HG03342 (cell line): ENCODE measurements around the gene PTTG1IP2.

ENCODE experiments used
- ATAC-seq: cut with Tn5 transposase; IDR thresholded peaks from one replicate; pipeline ENCODE4 v1.9.1; 2021; ENCODE audit warnings: mild to moderate bottlenecking, moderate library complexity; ENCODE audit not compliant: unreplicated experiment

Gene PTTG1IP2

DNA sequence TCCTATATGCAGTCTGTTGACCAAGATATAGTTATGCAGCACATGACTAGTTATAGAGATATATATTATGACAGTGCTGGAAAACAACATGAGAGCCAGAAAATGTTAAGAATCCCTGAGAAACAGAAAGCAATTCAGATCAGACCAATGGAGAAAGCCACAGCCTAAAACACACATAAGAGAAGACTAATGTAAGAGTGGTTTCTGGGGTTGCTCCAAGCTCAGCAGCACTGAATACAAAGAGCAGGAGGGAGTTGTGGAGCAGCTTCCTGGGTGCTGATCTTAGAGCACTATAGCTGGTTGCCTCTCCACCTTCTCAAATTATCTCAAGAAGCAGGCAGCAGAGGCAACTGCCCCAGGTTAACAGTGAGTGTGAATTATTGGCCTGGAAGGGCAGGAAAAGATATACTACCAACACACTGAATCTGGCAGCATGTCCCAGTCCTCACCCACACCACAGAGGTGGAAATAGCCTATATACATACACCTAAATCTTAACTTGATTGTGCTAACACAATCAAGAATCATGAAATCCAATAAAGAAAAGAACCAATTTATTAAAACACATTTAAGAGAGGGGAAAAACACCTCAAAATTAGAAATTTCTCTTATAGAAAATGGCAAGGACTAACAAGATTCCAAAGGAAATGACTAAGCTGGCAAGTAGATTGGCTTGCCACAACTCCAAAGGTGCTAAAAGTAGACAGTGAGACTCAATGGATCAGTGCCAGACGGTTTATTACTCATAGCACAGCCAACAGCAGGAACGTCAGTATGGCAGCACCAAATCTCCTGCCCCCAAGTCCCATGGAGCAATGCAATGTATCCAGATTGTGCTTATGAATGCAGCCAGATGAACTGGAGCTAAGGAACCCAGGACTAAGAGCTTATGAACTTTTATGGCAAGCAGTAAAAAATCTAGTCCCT lies 5.1 kb downstream of the PTTG1IP2 start:
- no peak for ATAC-seq

DNA sequence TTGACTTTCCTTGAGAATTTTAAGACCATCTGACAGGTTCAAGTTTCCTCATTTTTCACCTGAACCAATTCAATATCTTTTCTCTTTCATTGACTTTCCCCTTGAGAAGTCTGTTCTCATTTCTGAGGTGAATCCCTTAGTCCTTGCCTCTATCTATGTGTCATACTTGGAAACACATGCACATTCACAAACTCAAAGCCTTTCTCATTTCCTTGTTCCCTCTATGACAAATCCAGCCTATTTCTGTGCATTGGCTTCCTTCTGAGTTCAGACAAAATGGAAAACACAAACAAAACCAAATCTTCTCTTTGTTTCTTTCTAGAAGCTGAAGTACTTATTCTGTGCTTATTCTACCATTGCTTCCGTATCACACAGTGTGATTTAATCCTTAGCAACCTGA lies 13.8 kb downstream of the PTTG1IP2 start:
- ATAC-seq, result no peak

DNA sequence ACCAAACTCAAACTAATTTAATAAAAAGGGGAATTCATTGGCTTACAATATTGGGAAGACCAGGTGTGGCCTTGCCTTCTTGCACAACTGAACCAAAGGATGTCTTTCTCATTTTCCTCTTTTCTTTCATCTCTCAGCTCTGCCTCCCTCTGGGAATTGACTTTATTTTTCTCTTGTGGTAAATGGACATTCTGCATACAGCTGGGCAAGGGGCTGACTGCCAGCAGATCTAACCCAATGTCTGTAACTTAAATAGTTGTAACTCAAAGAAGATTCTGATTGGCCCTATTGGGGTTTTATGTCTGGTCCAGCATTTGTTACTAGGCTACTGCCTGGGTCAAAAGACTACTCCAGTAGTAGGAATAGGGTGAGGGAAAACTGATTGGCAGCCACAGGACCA lies 15.3 kb downstream of the PTTG1IP2 start:
- ATAC-seq, result no peak

DNA sequence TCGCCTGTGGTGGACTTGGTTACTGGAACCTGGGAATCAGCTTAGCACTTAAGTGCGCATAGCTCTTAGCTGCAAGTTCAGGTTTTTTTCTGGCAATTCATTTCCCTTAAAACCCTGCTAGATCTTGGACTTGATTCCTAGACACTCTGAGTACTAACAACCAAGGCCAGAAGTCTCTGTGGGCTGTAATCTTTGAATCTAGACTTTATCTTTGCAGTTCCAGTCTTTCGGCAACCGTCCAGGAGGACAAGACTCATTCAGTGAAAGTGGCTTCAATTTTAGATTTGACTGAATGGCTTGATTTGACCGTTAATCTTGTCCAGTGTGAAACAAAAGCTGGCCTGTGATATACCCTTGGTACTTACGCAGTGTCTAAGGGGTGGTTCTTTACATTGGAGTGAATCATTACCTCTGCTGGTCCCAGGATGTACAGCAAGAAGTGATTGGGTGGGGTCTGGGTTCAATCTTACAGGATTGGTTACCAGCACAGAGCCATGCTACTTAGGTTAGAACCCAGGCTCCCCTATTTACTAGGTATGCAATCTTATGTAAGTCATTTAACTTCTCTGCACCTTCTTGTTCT lies 16.4 kb downstream of the PTTG1IP2 start:
- ATAC-seq, result no peak

DNA sequence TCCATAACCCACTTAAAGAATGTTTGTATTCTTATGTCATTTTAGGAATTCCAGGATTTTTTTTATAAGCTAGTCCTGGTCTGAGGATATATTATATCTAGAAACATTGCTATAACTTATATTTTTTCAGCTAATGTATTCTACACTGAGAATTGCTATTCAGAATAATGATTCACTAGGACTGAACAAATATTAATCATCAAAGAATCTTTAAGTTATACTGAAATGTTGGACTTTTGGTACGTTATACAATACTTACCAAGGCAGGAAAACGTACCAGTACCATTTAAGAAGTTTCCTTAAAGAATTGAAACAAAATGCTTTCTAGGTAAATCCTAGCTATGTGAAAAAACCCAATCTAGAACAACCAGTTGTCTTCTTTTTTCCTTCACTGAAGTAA lies 18.4 kb downstream of the PTTG1IP2 start:
- ATAC-seq, result no peak

DNA sequence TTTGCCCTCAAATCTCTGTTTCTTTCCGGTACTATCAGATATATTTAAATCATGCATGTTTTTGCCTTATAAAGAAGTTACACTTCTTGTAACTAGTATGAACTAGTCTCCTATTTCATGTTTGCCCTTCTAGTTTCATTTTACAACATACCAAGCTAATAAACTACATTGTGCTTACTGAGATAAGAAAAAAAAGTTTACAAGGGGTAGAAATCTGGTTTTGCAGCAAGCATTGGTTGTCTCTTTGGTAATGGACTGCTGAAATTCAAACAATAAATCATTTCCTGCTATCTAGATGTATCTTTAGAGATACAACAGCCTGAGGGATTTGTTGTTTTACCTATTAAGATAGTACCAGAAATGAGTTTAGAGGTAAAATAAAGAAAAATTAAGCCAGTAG lies 18.8 kb downstream of the PTTG1IP2 start:
- no peak for ATAC-seq

DNA sequence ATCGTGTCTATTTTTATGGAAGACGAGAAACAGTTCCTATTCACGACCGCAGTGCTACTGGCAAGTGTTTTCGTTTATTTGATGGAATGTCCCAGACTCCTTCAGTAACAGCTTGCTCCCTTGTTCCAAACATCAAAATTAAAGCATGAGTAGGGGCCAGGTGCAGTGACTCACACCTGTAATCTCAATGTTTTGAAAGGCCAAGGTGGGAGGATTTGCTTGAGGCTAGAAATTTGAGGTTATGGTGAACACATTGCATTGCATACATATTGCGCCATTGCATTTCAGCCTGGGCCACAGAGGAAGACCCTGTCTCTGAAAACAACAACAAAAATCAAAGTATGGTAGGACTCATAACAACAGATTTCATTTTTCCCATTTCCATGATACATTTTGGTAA lies 22.8 kb downstream of the PTTG1IP2 start:
- ATAC-seq, result no peak

DNA sequence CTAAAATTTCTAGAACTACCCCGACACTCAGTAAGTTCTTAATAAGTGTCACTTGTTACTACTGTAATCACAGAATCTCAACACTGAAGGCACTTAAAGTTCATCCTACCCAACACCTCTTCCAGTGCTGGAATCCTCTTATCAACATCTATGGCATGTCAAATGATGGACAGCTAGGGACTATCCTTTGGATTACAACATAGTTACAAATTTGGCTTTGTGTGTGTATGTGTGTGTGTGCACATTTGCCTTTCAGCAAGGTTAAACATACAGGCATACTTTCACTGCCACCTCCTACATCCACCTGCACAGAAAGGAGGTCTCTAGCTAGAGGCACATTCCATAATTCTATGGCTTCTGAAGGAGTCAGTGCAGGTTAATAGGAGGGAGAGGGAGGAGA lies 25.8 kb downstream of the PTTG1IP2 start:
- no peak for ATAC-seq

DNA sequence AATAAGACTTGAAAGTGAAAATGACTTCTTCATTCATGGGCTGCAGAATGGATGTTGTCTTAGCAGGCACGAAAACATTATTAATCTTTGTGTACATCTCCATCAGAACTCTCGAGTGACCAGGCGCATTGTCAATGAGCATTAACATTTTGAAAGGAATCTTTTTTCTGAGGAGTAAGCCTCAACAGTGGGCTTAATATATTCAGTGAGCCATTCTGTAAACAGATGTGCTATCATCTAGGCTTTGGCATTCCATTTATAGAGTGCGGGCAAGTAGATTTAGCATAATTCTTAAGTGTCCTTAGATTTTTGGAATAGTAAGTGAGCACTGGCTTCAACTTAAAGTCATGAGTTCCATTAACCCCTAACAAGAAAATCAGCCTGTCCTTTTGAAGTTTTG lies 33.1 kb downstream of the PTTG1IP2 start:
- ATAC-seq, result no peak

DNA sequence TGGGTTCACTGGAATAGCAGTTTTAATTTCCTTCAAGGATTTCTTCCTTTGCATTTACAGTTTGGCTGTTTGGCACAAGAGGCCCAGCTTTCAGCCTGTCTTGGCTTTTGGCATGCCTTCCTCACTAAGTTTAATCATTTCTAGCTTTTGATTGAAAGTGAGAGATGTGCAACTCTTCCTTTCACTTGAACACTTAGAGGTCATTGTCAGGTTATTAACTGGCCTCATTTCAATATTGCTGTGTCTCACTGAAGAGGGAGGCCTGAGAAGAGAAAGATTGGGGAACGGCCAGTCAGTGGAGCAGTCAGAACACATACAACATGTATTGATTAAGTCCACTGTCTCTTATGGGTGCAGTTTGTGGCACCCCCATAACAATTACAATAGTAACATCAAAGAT lies 33.9 kb downstream of the PTTG1IP2 start:
- ATAC-seq, result no peak

DNA sequence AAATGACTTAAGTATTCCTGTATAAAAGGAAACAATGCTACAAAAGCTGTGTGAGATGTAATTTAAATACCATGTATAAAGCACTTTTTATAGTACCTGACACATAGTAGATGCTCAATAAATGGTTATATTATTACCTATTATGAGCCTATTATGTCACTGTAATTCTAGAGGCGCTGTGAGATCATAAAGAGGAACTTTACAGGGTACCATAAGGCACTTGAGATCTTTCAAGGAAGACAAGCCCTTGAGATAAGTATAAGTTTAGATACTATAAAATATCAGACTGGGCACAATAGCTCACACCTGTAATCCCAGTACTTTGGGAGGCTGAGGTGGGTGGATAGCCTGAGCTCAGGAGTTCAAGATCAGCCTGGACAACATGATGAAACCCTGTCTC lies 38.3 kb downstream of the PTTG1IP2 start:
- ATAC-seq, result no peak

DNA sequence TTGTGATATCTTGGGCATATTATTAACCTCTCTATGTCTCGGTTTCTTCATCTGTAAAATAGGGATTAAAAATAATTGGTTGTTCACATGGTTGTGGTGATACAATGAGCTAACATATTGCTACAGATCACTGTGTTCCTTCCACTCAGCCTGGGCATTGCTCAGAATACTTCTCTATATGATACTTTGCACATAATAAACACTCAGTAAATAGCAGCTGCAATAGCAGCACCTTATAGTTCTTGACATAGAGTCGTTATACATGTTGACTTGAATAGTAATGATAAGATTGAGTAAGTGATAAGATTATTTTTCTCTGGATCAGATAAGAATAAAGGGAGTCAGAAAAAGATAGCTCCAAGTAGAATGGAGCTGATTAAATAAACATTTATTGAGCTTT lies 42.3 kb downstream of the PTTG1IP2 start:
- no peak for ATAC-seq

DNA sequence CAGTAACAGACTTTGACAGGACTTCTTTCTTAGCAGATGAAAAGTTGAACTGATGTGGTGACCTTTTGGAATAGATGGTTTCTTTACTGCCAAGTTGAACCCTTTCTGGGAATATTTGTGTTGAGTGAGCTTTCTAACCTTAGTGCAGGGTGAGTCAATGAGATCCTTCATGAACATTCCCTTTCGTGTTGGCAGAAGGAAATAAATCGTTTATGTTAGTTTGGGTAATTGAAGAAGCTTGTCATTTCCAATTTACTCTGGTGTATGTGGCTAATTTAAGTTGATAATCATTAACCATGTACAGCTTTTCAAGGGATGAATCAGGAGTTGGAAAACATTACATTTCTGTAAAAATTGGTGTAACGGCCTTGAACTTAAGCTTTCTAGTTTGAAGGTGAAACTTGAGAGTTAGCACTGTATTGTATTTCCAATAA lies 43.4 kb downstream of the PTTG1IP2 start:
- ATAC-seq, result no peak

DNA sequence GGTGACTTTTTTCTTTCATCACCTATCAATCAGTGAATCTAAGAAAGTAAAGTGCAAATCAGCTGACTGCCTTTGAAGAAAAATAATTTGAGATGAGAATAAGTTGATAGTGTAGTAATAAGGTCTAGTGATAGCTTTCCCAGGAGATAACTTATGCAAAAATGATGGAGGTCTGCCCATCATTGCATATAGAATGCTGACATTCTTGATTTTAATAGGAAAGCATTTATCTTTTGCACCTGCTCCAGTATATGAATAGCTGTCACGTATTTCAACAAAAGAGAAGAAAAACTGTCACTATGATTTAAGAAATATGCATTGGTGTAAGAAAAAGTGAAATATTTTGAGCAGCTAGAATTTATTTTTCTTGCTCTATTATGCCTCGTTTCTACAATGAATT lies 46.8 kb downstream of the PTTG1IP2 start:
- no peak for ATAC-seq

DNA sequence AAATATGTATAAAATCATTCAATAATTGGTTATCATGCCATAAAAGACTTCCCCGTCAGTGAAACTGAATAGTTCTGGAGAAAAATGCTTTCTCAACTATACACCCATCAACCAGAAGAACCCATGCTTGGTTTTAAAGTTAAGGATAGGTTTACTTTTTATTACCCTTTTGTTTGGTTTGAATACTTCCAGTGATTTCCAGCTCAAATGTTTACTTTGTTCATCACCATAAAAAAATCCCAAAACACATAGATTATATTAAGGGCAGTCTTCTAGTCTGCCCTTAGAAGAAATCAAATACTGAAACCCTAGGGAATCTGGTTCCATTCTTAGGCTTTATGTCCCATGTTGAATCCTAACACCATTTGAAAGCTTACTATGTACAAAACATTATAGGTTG lies 49.2 kb downstream of the PTTG1IP2 start:
- no peak for ATAC-seq

DNA sequence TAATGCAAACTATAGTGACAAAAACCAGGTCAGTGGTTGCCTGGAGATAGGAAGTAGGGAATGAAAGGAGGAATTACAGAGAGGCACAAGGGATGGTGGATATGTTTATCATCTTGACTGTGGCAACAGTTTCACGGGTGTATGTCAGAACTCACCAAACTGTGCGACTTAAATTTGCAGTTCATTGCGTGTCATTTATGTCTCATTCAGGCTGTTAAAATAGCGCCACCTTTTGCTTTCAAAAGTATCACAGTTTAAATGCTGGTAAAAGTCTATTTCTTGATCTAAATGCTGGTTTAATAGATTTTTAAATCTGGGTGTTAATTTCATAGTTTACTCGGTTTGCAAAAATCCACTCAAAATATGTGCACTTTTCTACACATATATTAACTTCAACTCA lies 51.0 kb downstream of the PTTG1IP2 start:
- no peak for ATAC-seq

DNA sequence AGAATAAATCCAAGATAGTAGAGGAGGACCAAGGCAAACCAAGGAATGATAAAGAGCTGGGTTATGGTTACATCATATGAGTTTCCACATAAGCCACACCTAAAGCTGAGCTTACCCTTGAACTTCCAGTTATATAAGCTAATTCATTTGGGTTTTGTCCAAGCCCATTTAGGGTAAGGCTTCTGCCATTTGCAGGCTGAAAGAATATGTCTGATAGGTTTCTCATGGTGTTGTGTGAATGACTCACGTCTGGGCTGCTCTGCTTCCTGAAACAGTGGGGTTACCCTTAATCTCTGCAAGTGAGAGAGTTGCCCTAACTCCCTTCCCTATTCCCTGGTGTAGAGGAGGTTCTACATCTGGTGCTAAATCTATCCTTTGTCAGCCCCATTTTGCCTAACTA lies 60.8 kb downstream of the PTTG1IP2 start:
- no peak for ATAC-seq

DNA sequence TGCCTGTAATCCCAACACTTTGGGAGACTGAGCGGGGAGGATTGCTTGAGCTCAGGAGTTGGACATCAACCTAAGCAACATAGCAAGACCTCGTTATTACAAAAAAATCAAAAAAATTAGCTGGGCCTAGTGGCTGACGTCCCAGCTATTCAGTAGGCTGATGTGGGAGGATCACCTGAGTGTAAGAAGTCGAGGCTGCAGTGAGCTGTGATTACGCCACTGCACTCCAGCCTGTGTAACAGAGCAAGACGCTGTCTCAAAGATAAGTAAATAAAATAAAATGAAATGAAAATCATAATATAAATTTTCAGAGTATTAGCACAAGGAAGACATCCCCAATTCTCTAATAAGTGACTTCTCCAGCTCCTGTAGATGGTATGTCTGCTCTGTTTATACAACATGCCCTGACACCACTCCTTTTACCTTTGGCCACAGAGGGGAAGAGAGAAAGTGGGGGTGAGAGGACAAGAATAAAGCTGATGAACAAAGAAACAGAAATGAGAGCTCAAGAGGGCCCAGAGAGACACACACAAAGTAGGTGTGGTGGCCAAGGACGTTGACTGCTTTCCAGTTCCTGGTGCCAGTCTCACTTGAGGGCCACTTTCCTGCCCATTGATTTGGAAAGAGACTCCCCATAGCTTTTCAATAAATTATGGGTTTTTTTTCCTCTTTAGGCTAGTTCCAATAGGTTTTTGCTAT lies 62.9 kb downstream of the PTTG1IP2 start:
- ATAC-seq, result peak; percentile 44

DNA sequence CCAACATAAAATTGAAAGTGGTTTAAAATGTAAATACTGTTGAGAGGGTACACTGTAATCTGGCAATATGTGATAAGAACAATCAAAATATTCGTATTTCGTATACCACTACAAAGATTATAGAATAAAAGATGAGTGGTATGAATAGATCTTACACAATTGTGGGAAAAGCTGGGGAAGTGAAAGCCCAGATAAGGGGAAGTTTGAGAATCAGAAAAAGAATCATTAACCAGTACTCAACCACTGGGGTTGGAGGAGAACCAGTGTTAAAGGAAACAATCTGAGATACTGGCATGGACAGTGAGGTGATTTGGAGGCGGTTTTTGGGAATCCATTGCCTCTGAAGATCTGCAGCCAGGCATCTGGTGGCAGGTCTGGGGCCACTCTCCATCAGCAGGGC lies 67.0 kb downstream of the PTTG1IP2 start:
- ATAC-seq, result peak; percentile 89

DNA sequence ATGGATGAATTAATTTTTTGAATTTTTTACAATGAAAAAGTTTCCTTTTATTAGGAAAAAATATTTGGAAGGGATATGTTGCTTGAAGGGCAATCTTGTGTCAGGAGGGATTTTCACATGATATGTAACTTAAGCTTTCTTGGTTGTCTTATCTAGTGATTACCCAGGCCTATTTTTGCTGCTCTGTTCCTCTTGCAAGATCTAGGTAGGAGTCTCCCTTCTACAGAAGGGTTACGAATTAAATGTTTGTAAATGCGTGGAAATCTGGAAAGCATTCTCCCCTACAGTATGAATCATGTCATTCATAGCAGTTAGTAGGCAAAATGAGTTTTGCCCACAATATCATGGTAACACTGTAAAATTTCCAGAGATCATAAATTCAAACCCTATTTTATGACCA lies 69.0 kb downstream of the PTTG1IP2 start:
- ATAC-seq, result no peak

DNA sequence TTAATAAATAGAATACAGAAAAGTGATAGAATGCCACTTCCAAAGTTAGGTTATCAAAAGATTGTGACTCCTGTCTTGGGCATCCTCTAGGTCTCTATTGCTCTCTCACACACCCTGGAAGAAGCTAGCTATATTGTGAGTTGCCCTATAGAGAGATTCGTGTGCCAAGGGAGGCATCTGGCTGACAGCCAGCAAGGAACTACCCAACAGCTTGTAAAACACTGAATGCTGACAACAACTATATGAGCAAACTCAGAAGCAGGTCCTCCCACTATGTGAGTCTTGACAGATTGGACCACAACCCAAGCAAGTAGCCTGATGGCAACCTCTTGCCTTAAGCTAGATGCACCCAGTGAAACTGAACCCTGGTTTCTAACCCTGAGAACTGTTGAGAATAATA lies 71.0 kb downstream of the PTTG1IP2 start:
- no peak for ATAC-seq

DNA sequence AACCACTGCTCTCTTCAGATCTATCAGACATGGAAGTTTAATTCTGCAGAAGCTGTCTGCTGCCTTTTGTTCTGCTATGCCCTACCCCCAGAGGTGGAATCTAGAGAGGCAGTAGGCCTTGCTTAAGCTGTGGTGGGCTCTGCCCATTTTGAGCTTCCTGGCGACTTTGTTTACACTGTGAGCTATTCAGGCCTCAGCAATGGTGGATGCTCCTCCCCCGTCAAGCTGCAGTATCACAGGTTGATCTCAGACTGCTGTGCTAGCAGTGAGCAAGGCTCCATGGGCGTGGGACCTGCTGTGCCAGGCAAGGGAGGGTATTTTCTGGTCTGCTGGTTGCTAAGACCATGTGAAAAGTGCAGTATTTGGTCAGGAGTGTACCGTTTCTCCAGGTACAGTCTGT lies 81.6 kb downstream of the PTTG1IP2 start:
- no peak for ATAC-seq
